H1 (cell line): ENCODE measurements around the gene PARD3.

Source experiments
- EZH2 ChIP-seq: fragments of 200-600 bp; sonication (generic); IDR thresholded peaks from 2 replicates; pipeline ENCODE4 v1.7.1; 2012; ENCODE audit warnings: low read depth, mild to moderate bottlenecking, moderate library complexity, low read length, inconsistent platforms; ENCODE audit not compliant: severe bottlenecking
- POU5F1 ChIP-seq: IDR thresholded peaks from 2 replicates; pipeline ENCODE4 v1.6.1; 2011; ENCODE audit warnings: low read depth, mild to moderate bottlenecking, low read length, moderate library complexity
- SAP30 ChIP-seq: fragments of 300-600 bp; sonication (generic); IDR thresholded peaks from 2 replicates; pipeline ENCODE4 v1.7.1; 2012; ENCODE audit warnings: low read length, moderate library complexity, mild to moderate bottlenecking, inconsistent platforms; ENCODE audit not compliant: insufficient read depth, insufficient replicate concordance
- SIN3A ChIP-seq, 2 experiments: IDR thresholded peaks in 1 of 2; conservative IDR thresholded peaks in 1 of 2; 2 replicates each; pipeline ENCODE4 v1.6.1; 2011 to 2012; ENCODE audit warnings: low read length in 2 of 2, improper control_type of control experiment in 1 of 2, low read depth in 1 of 2, mild to moderate bottlenecking in 1 of 2
- SIX5 ChIP-seq: IDR thresholded peaks from 2 replicates; pipeline ENCODE4 v1.6.1; 2011; ENCODE audit warnings: mild to moderate bottlenecking, low read depth, low read length
- SUZ12 ChIP-seq: fragments of 200-600 bp; sonication (generic); IDR thresholded peaks from 2 replicates; pipeline ENCODE4 v1.6.1; 2012; ENCODE audit warnings: mild to moderate bottlenecking, inconsistent platforms, low read length, moderate library complexity, mixed read lengths
- TF ChIP-seq, protein P1 (sequence below), 3 experiments: IDR thresholded peaks; 1 replicate in 2 of 3; 2 replicates in 1 of 3; pipeline versions ENCODE4 v1.5.1 to v1.6.1; 2011; ENCODE audit warnings: low read length in 3 of 3, mild to moderate bottlenecking in 3 of 3, inconsistent platforms in 2 of 3, low read depth in 1 of 3, moderate library complexity in 1 of 3; ENCODE audit not compliant: insufficient read depth in 1 of 3; ENCODE audit errors: control extremely low read depth in 1 of 3

DNA sequence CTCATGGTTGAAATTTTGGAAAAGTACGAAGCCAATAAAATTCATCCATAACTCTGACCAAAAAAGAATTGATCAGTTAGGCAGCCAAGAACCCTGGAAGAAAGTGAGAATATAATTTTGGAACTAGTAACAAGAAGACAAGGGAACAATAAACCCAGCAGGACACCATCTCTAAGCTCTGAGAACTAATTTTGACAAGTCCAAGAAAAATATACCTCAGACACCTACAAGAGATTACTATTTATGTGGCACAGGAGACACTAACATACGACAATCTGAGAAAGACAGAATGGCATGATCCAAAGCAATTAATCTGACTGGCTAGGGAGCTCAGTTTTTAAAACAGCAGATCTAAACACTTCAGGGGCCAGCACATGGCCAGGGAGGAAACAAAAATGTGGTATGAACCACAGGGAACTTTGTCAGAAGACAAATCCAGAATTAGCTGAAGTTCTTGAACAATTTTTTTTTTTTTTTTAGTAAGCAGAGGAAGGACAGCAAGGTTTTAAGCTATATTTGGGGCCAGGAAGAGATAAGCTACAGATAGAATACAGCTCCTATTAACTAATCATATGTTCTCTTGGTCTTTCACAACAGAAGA is 38.9 kb downstream of the PARD3 start:
- TF ChIP-seq SIX5 = no peak
- no peak for TF ChIP-seq SAP30
- TF ChIP-seq, protein P1, sequence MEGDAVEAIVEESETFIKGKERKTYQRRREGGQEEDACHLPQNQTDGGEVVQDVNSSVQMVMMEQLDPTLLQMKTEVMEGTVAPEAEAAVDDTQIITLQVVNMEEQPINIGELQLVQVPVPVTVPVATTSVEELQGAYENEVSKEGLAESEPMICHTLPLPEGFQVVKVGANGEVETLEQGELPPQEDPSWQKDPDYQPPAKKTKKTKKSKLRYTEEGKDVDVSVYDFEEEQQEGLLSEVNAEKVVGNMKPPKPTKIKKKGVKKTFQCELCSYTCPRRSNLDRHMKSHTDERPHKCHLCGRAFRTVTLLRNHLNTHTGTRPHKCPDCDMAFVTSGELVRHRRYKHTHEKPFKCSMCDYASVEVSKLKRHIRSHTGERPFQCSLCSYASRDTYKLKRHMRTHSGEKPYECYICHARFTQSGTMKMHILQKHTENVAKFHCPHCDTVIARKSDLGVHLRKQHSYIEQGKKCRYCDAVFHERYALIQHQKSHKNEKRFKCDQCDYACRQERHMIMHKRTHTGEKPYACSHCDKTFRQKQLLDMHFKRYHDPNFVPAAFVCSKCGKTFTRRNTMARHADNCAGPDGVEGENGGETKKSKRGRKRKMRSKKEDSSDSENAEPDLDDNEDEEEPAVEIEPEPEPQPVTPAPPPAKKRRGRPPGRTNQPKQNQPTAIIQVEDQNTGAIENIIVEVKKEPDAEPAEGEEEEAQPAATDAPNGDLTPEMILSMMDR (IDR thresholded peaks at IDR 0.05; ENCODE audit: control extremely low read depth in 1 of 3, insufficient read depth in 1 of 3, low read depth in 1 of 3, low read length in 3 of 3) = no peak
- TF ChIP-seq SUZ12 = no peak
- no peak for TF ChIP-seq POU5F1
- no peak for TF ChIP-seq EZH2
- no peak for TF ChIP-seq SIN3A (conservative IDR thresholded peaks at IDR 0.05 in 1 of 2, IDR thresholded peaks at IDR 0.05 in 1 of 2; ENCODE audit: low read depth in 1 of 2, low read length in 2 of 2)
